Prostate gland (tissue), 2 donors: ENCODE measurements around the gene INSL3. TPM values are rescaled to one million over a fixed set of nuclear protein-coding genes. Genes with fewer than 3 reads are reported as not detected.
"Not testable (repeated sequence)": the region's sequence is repeated elsewhere in the genome, so short reads cannot be mapped to it uniquely, and the experiment has no call there.

Source experiments
- DNase-seq: peaks from one replicate; pipeline ENCODE4 v3.0.0-alpha.2; 2019; ENCODE audit warnings: low spot score
- H3K27ac ChIP-seq, 2 donors: fragments of 200-600 bp; sonication (generic); 2 replicates each; pipeline ENCODE4 v1.5.1; 2017 to 2019
- H3K27me3 ChIP-seq: fragments of 200-600 bp; sonication (generic); replicated peaks from 2 replicates; pipeline ENCODE4 v1.5.1; 2019; ENCODE audit not compliant: insufficient read depth
- H3K36me3 ChIP-seq, 2 donors: fragments of 200-600 bp; sonication (generic); 1 replicate in 1 of 2; 2 replicates in 1 of 2; pipeline versions ENCODE4 v1.5.1 to v1.8.1; 2017 to 2019
- H3K4me1 ChIP-seq: fragments of 200-600 bp; sonication (generic); replicated peaks from 2 replicates; pipeline ENCODE4 v1.5.1; 2019
- H3K4me3 ChIP-seq, 2 donors: fragments of 200-600 bp; sonication (generic); 2 replicates each; pipeline ENCODE4 v1.5.1; 2017 to 2019
- H3K9me3 ChIP-seq: fragments of 200-600 bp; sonication (generic); 2 replicates; pipeline ENCODE4 v1.5.1; 2017
- CTCF ChIP-seq, 4 experiments: fragments of 200-600 bp in 2 of 4; fragments of 450-650 bp in 2 of 4; sonication (generic) in 2 of 4; IDR thresholded peaks; 1 replicate in 3 of 4; 2 replicates in 1 of 4; pipeline ENCODE4 v1.5.1; 2016 to 2019; ENCODE audit warnings: antibody characterized with exemption in 4 of 4, mild to moderate bottlenecking in 2 of 4, moderate library complexity in 2 of 4
- POLR2A ChIP-seq: fragments of 450-650 bp; IDR thresholded peaks from one replicate; pipeline ENCODE4 v1.6.1; 2016; ENCODE audit warnings: antibody characterized with exemption, mild to moderate bottlenecking
- POLR2AphosphoS5 ChIP-seq: sonication (generic); formaldehyde crosslinking; IDR thresholded peaks from one replicate; pipeline ENCODE4 v1.6.1; 2017; ENCODE audit warnings: antibody characterized with exemption
- WGBS: methylation state at CpG from one replicate; pipeline ENCODE4 v1.1.5; 2018; 5-methylcytosine and 5-hydroxymethylcytosine counted together
- intact Hi-C: fragments of 100-400 bp; cut with DNase I; formaldehyde crosslinking; loops from one replicate; pipeline ENCODE4 v1.14.2; 2022
- total RNA-seq, 2 donors: library from RNA; depleted of rRNA; stranded (reverse); fragments of >200 nt; gene quantifications; one replicate each; pipeline ENCODE4 v1.1.0, GENCODE V29; 2016

Gene INSL3
- total RNA-seq, 2 donors from 2014 or later: 117 TPM; not detected in 1

GRCh38 chr19:17780781-17781180 lies 40.5 kb downstream of the INSL3 start:
- DNase-seq: no peak
- TF ChIP-seq POLR2AphosphoS5: no peak
- TF ChIP-seq CTCF (IDR thresholded peaks at IDR 0.05): no peak
- no peak for TF ChIP-seq POLR2A
- Histone ChIP-seq H3K4me1 (no peaks in the 10 kb centered on the region), H3K9me3 (no peaks in the 10 kb centered on the region), H3K4me3 (no peak overlapping the region), H3K36me3 (no peaks in the 10 kb centered on the region), H3K27me3 (peaks cover 2% of the 10 kb centered on the region), H3K27ac (no peak overlapping the region)
- 95% methylated on average over 2 of the region's 2 CpGs for WGBS
- intact Hi-C loops: no loop called here

- H3K4me1 ChIP-seq: no peaks in the 10 kb centered on the region
- peaks cover 2% of the 10 kb centered on the region for H3K27me3 ChIP-seq
- TF ChIP-seq POLR2A (no peak), CTCF (IDR thresholded peaks at IDR 0.05) (no peak), POLR2AphosphoS5 (no peak)
- no peaks in the 10 kb centered on the region for H3K9me3 ChIP-seq
- DNase-seq: no peak
- no peaks in the 10 kb centered on the region for H3K36me3 ChIP-seq
- WGBS: 22% methylated on average over 25 of the region's 25 CpGs
- H3K27ac ChIP-seq: no peak overlapping the region
- intact Hi-C loops: loop anchor here (10.0 kb wide), 1 partner anchor 174 kb away; no protein-coding TSS in a partner anchor
- H3K4me3 ChIP-seq: no peak overlapping the region
These were observed 42.1 kb downstream of the INSL3 start for GRCh38 chr19:17778968-17779929.

GRCh38 chr19:17778251-17778967 lies 42.9 kb downstream of the INSL3 start:
- intact Hi-C loops: loop anchor here (10.0 kb wide), 1 partner anchor 174 kb away; no protein-coding TSS in a partner anchor
- DNase-seq: no peak
- H3K27ac ChIP-seq: no peak overlapping the region
- TF ChIP-seq CTCF (IDR thresholded peaks at IDR 0.05): no peak
- no peak for TF ChIP-seq POLR2AphosphoS5
- no peak for TF ChIP-seq POLR2A
- no peak overlapping the region for H3K4me3 ChIP-seq
- no peaks in the 10 kb centered on the region for H3K9me3 ChIP-seq
- 11% methylated on average over 37 of the region's 37 CpGs for WGBS
- no peaks in the 10 kb centered on the region for H3K4me1 ChIP-seq
- H3K36me3 ChIP-seq: no peaks in the 10 kb centered on the region
- H3K27me3 ChIP-seq: peaks cover 2% of the 10 kb centered on the region

GRCh38 chr19:17777840-17778239 lies 43.5 kb downstream of the INSL3 start:
- not testable (repeated sequence) for H3K36me3 ChIP-seq, DNase-seq, H3K4me3 ChIP-seq, H3K27me3 ChIP-seq, H3K9me3 ChIP-seq, H3K4me1 ChIP-seq, H3K27ac ChIP-seq
- intact Hi-C loops: loop anchor here (10.0 kb wide), 1 partner anchor 173 kb away; no protein-coding TSS in a partner anchor
- WGBS: 79% methylated on average over 10 of the region's 10 CpGs
